SU-DHL-6 (cell line): Measurements from ENCODE around the gene SORCS2.

Experiments used
- CTCF ChIP-seq: fragments of 200-600 bp; sonication (generic); IDR thresholded peaks from one replicate; pipeline ENCODE4 v1.5.1; 2017; ENCODE audit warnings: antibody characterized with exemption, mild to moderate bottlenecking, low read length, moderate library complexity; ENCODE audit not compliant: insufficient read depth, poor library complexity, severe bottlenecking
- EZH2phosphoT487 ChIP-seq: fragments of 200-600 bp; sonication (generic), shearing (Covaris generic); conservative IDR thresholded peaks from 2 replicates; pipeline ENCODE4 v1.6.1; 2018; ENCODE audit warnings: mild to moderate bottlenecking, antibody characterized with exemption, low read length, moderate library complexity, mixed read lengths

GRCh38 chr4:7309181-7309580 is 116.8 kb downstream of the SORCS2 start:
- TF ChIP-seq CTCF (no peak), EZH2phosphoT487 (no peak)
